Nucleus accumbens (tissue), 56 donors: ENCODE measurements around the gene TMEM232.

ENCODE experiments used
- DNase-seq, 56 donors: peaks; one replicate each; lab custom pipeline; 2025; lab: John Stamatoyannopoulos, UW

The TMEM232 gene

DNA sequence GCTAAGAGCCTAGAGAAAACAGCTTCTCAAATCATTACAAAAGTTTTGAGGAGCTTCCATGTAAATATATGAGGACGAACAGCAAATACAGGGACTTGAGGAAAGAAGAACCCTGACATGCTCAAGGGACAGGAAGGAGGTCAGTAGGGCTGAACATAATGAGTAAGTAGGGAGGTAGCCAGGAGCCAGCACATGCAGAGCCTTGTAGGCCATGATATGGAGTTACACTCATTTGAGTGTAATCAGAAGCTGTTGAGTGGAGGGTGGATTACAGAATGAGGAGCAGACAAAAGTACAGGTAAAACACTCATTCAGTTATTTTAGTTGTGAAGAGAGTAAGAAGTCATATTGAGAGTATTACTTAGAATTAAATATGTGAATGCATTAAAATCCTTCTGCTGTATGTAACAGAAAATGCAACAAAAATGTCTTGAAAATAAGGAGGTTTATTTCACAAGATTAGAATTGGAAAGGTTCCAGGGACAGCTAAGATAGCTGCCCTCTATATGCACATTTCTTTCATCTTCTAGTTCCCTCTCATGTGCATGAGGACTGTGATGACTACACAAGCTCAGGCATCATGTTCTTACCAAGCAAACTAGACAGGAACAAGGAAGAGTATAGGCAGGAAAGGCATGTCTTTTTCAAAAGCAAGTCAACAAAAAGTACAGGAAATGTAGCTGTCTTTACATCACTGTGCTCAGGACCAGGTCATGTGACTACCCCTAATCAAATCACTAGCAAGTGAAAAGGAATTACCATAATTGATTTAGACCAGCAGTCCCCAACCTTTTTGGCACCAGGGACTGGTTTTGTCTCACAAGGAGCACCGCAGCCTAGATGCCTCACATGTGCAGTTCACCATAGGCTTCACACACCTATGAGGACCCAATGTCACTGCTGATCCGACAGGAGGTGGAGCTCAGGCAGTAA lies 87.2 kb downstream of the TMEM232 start:
- no peak for DNase-seq

DNA sequence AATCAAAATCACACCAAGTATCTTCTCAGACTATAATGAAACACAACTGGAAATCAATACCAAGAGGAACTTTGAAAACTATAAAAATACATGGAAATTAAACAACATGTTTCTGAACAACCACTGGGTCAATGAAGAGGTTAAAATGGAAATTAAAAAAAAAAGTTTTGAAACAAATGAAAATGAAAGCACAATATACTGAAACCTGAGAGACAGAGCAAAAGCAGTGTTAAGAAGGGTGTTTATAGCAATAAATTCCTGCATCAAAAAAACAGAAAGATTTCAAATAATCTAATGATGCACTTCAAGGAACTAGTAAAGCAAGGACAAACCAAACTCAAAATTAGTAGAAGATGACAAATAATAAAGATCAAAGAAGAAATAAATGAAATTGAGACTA lies 92.0 kb downstream of the TMEM232 start:
- DNase-seq, result no peak

DNA sequence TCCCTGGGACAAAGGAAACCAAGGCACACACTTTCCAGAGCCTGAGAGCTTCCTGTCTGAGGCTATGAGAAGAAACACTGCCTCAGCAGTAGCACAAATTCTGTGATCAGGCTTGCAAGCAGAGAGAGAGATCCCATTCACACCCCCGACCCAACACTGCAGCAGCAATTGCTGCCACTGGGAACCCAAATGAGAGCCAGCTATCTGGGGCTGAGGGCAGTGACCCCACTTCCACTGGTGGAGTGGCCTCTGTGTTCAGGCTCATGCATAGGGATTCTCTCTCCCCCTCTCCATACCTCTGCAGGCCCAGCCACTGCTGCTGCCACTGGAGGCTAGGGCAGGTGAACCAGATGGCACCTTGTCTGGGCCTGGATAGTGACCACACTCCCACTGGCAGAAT lies 95.2 kb downstream of the TMEM232 start:
- DNase-seq, result no peak

DNA sequence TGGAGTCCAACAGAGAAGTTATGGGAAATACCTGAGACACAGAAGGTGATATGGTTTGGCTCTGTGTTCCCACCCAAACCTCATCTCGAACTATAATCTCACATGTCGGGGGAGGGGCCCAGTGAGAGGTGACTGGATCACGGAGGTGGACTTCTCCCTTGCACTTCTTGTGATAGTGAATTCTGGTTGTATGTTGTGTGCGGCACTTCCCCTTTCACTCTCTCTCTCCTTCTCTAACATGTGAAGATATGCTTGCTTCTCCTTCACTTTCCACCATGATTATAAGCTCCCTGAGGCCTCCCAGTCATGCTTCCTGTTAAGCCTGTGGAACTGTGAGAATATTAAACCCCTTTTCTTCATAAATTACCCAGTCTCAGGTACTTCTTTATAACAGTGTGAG lies 96.1 kb downstream of the TMEM232 start:
- no peak for DNase-seq

GRCh38 chr5:110625376-110625999 lies 101.0 kb downstream of the TMEM232 start:
- DNase-seq, result no peak

- DNase-seq, result no peak
Observed at GRCh38 chr5:110623874-110624273, 102.6 kb downstream of the TMEM232 start.

GRCh38 chr5:110618941-110619340 lies 107.5 kb downstream of the TMEM232 start:
- DNase-seq, result no peak

GRCh38 chr5:110616009-110616408 lies 110.5 kb downstream of the TMEM232 start:
- no peak for DNase-seq

DNA sequence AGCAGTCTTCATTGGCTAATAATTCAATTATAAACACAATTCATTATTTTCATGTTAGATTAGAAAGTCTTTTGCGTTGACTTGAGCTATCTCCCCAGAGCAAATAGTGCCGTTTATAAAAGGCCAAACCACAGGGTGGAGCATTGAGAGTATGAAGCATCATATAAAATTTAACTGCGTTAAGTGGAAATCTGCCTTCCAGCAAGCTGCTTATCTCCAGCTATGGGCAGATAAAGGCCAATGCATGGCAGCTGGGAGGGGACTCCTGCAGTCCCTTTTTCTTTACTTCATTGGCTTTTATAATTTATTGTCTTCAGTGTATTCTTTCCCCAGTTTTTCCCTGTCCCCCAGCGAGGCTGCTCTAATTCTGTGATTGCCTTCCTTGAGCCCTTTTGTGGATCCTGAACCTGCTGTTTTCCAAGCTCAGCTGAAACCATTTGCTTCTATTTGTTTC lies 113.7 kb downstream of the TMEM232 start:
- DNase-seq, result no peak

- no peak for DNase-seq
Observed at GRCh38 chr5:110611817-110612216, 114.7 kb downstream of the TMEM232 start.

DNA sequence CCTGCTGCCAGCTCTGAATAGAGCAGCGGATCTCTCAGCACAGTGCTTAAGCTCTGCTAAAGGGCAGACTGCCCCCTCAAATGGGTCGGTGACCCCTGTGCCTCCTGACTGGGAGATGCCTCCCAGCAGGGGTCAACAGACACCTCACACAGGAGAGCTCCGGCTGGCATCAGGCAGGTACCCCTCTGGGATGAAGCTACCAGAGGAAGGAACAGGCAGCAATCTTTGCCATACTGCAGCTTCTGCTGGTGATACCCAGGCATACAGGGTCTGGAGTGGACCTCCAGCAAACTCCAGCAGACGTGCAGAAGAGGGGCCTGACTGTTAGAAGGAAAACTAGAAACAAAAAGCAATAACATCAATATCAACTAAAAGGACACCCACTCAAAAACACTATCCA lies 131.6 kb downstream of the TMEM232 start:
- no peak for DNase-seq

GRCh38 chr5:110590187-110590586 lies 136.3 kb downstream of the TMEM232 start:
- DNase-seq, result no peak

GRCh38 chr5:110588286-110588980 lies 138.0 kb downstream of the TMEM232 start:
- DNase-seq, result no peak

DNA sequence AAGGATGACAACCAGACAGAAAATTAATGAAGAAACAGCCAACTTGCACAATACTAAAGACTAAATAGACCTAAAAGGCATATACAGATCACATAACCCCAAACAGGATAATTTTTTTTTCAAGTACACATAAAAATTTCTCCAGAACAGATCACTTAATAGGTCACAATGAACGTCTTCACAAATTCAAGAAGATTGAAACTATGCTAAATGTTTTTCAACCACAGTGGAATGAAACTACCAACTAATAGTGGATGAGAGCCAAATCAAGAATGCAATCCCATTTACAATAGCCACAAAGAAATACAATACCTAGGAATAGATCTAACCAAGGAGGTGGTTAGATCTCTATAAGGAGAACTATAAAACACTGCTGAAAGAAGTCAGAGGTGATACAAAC lies 145.8 kb downstream of the TMEM232 start:
- DNase-seq, result no peak

DNA sequence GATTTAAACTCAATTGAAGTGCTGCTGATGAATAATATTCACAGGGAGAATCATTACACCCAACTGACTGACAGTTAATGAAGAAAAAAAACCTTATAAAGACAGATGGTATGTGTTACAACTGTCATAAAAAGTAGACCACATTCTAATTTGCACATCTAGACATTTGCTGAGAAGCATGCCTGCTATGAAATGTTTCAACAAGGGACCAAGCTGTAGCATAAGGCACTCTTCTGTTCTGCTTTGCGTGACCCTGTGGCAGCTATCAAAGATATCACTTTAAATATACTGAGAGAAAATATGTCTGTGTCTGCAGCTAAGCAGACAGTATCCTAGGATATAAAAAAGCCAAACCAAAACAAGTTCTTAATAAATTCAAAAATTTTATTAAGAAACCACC lies 153.7 kb downstream of the TMEM232 start:
- no peak for DNase-seq

DNA sequence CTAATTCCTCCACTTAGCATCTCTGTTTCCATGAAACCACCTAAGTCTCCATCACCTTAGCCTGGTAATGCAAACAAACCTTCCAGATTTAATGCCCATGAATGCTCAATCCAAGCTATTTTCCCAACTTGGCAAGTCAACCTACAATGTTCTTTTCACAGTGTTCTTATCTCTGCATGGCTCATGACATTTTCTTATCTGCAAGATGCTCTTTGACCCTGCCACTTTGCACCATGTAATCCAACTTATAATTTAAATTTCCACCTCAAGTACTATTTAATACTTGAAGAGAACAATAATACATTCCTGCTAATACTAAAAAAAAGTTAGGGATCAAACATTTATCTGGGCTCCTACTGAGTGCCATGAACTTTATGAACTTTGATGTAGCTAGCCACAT lies 164.3 kb downstream of the TMEM232 start:
- DNase-seq, result no peak

GRCh38 chr5:110561510-110561909 lies 165.0 kb downstream of the TMEM232 start:
- no peak for DNase-seq

DNA sequence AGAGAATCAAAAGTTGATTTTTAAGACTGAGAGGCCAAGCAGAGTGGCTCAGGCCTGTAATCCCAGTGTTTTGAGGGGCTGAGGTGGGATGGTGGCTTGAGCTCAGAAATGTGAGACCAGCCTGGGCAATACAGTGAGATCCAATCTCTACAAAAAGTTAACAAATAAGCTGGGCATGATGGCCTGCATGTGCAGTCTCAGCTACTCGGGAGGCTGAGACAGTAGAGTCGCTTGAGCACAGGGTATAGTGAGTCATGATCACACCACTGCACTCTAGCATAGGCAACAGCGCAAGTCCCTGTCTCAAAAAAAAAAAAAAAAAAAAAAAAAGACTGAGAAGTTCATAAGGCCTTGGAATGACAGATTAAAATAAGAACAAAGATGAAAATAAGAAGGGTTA lies 177.2 kb downstream of the TMEM232 start:
- no peak for DNase-seq

DNA sequence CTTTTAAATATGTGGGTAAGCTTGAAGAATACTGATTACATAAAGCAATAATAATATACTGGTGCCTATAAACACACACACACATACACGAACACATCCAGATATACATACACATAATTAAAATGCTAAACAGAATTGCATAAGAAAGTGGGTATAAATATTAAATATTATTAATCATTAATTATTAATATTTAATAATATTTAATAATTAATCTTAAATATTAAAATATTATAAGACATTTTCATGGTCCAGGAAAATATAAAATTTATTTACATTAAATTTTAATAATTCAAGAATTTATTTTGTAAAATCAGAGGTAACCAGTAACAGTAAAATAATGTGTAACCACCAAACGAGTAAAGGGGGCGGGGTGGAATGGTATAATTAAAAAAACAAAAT lies 178.3 kb downstream of the TMEM232 start:
- no peak for DNase-seq

DNA sequence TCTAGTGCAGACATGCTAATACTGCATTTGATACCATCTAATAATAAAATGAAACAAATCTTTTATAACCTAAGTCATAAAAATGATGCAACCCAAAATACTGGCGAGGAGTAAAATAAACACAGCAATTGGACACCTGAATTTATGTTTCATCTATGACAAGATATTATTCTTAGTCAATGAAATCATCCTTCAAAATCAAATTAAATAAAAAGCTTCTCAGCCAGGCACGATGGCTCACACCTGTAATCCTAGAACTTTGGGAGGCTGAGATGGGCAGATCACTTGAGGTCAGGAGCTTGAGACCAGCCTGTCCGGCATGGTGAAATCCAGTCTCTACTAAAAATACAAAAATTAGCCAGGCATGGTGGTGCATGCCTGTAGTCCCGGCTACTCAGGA lies 179.0 kb downstream of the TMEM232 start:
- no peak for DNase-seq

- no peak for DNase-seq
Observed at GRCh38 chr5:110545716-110546115, 180.8 kb downstream of the TMEM232 start.
